ENCODE measurements around the gene TSSK6. TPM values are rescaled to one million over a fixed set of nuclear protein-coding genes. Genes with fewer than 3 reads are reported as not detected.

The TSSK6 gene
- total and polyA plus RNA-seq, 3 donors from 2014 or later: 117 to 722 (median 125) TPM

- Histone ChIP-seq H3K4me1 (no peaks in the 10 kb centered on the region), H3K36me3 (ENCODE audit: low read depth, missing control alignments) (no peaks in the 10 kb centered on the region), H3K4me3 (no peak overlapping the region), H3K27me3 (no peaks in the 10 kb centered on the region), H3K27ac (no peak overlapping the region), H3K9me3 (no peaks in the 10 kb centered on the region)
- intact Hi-C loops (cut with DNase I; ENCODE audit: low total_unique reads): no loop called here
- DNase-seq: no peak
- no peak for TF ChIP-seq CTCF (IDR thresholded peaks at IDR 0.05)
- TF ChIP-seq POLR2A (IDR thresholded peaks at IDR 0.05): no peak
- 73 to 78% methylated on average over 7 to 10 of the region's 10 CpGs for WGBS, 2 donors
Measured at GRCh38 chr19:19550972-19551852, 35.9 kb upstream of the TSSK6 start.

GRCh38 chr19:19550485-19550929, 35.2 kb upstream of the TSSK6 start:
- no peak for DNase-seq
- Histone ChIP-seq H3K4me3 (no peak overlapping the region), H3K4me1 (no peaks in the 10 kb centered on the region), H3K27ac (no peak overlapping the region), H3K27me3 (no peaks in the 10 kb centered on the region), H3K36me3 (ENCODE audit: low read depth, missing control alignments) (no peaks in the 10 kb centered on the region), H3K9me3 (no peaks in the 10 kb centered on the region)
- 24% methylated on average over 8 of the region's 8 CpGs; no CpG with 5 or more reads in 1 of the 2 donors for WGBS, 2 donors
- TF ChIP-seq CTCF (IDR thresholded peaks at IDR 0.05): no peak
- no peak for TF ChIP-seq POLR2A (IDR thresholded peaks at IDR 0.05)
- intact Hi-C loops (cut with DNase I; ENCODE audit: low total_unique reads): no loop called here

- no peak for DNase-seq
- Histone ChIP-seq H3K9me3 (no peaks in the 10 kb centered on the region), H3K4me1 (no peaks in the 10 kb centered on the region), H3K4me3 (no peak overlapping the region), H3K27ac (no peak overlapping the region), H3K36me3 (ENCODE audit: low read depth, missing control alignments) (no peaks in the 10 kb centered on the region), H3K27me3 (no peaks in the 10 kb centered on the region)
- no peak for TF ChIP-seq POLR2A (IDR thresholded peaks at IDR 0.05)
- TF ChIP-seq CTCF (IDR thresholded peaks at IDR 0.05): no peak
- intact Hi-C loops (cut with DNase I; ENCODE audit: low total_unique reads): no loop called here
- 63 to 82% methylated on average over 12 to 23 of the region's 23 CpGs for WGBS, 2 donors
Measured at GRCh38 chr19:19549804-19550464, 34.6 kb upstream of the TSSK6 start.

- no peak overlapping the region for H3K27ac ChIP-seq
- TF ChIP-seq POLR2A (IDR thresholded peaks at IDR 0.05) (no peak), CTCF (IDR thresholded peaks at IDR 0.05) (no peak)
- intact Hi-C loops (cut with DNase I; ENCODE audit: low total_unique reads): no loop called here
- H3K27me3 ChIP-seq: no peaks in the 10 kb centered on the region
- no peaks in the 10 kb centered on the region for H3K4me1 ChIP-seq
- DNase-seq: no peak
- no peak overlapping the region for H3K4me3 ChIP-seq
- no peaks in the 10 kb centered on the region for H3K36me3 ChIP-seq (ENCODE audit: low read depth, missing control alignments)
- H3K9me3 ChIP-seq: no peaks in the 10 kb centered on the region
- 75 to 81% methylated on average over 13 of the region's 13 CpGs for WGBS, 2 donors
Measured at GRCh38 chr19:19548915-19549759, 33.8 kb upstream of the TSSK6 start.

Measured in testis (tissue), 3 donors.